Measurements from ENCODE around the gene G3BP1.
"Not testable (repeated sequence)": the region's sequence is repeated elsewhere in the genome, so short reads cannot be mapped to it uniquely, and the experiment has no call there.

The G3BP1 gene

DNA sequence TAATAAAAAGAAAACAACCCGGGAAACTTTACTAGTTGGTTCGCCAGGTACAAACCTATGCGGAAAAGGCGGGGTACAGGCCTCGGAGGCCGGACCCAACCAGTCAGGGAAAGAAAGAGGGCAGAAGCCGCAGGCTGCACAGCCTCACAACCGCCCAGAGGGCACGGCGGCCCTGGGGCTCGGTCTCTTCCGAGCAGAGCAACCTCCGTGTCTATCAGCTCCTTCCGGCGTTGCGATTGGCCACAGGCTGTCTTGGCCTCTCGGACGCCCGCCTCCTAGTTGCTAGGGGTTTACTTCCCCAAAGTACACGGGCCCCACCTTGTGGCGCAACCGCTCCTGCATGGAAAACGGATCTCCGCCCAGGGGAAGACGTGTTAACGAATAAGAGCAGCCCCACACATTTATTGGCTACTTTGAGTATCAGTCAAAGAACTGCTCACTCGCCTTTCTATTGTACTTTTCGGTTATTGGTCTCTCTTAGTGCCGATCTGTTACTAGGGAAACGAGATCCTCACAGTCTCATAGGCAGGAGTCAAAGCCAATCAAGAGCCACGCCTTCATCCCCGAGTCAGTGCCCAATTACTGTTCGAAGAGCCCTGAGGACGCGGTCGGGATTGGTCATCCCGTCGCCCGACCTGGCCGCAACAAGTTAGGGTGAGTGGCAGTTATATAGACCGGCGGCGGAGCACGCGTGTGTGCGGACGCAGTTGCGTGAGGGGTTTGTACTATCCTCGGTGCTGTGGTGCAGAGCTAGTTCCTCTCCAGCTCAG, at the start of gene G3BP1:
Gene G3BP1 (plus strand): TSS at position 696 of the 770 bp plus-strand sequence. CDS start 14,667 bp downstream, outside the sequence.
- DNase-seq, result peak; percentile 100

- no peak for DNase-seq
Measured at GRCh38 chr5:151722546-151722945, 49.2 kb upstream of the G3BP1 start.

GRCh38 chr5:151724360-151724759, 47.4 kb upstream of the G3BP1 start:
- no peak for DNase-seq

GRCh38 chr5:151729597-151729996, 42.2 kb upstream of the G3BP1 start:
- DNase-seq, result not testable (repeated sequence)

DNA sequence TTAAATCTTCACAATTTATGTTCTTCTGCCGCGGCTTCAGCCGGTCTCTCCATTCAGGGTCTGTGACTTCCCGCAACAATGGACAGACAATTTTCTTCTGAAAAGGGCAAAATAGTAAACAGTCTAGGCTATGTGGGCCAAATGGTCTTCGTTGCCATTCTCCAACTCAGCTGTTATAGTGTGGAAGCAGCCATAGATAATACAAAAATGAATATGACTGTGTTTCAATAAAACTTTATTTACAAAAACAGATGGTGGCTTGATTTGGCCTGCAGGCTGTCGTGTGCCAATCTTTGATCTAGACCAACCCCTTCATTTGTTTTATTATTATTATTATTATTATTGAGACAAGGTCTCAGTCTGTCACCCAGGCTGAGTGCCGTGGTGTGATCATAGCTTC, 41.4 kb upstream of the G3BP1 start:
- no peak for DNase-seq

DNA sequence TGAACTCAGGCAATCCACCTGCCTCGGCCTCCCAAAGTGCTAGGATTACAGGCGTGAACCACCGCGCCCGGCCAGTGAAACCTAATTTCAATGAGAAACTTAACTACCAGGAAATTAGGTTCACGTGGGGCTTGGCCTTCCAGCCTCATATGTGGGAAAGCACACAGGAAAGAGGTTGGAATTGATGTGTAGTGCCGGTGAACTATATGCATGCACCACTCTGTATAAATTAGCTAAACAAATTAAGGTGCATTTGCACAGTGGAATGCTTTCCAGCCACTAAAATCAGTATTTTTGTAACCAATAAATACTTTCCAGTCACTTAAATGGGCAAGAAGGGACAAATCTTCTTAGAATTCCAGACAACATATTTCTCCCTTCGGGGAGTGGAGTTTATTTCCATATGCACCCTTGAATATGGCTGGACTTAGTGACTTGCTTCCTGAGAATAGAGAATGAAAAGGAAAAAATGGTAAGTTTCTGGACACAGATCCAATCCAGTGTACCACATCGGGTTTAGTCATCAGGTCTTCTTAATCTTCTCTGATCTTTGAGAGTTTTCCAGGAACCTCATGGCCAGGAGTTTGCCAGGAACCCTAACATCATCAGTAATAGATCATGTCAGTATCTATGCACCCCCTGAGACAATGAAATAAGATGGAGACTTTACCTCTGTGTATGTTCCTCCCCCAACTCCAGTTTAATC, 38.2 kb upstream of the G3BP1 start:
- no peak for DNase-seq

DNA sequence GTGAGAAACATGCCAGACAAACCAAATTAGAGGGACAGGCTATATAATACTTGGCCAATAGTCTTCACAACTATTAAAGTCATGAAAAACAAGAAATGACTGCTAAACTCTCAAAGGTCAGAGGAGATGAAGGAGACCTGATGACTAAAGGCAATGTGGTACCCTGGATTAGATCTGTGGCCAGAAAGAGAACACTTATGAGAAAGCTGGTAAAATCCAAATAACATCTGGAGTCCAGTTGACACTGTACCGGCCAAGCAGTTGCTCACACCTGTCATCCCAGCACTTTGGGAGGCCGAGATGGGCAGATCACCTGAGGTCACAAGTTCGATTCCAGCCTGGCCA, 37.7 kb upstream of the G3BP1 start:
- no peak for DNase-seq

DNA sequence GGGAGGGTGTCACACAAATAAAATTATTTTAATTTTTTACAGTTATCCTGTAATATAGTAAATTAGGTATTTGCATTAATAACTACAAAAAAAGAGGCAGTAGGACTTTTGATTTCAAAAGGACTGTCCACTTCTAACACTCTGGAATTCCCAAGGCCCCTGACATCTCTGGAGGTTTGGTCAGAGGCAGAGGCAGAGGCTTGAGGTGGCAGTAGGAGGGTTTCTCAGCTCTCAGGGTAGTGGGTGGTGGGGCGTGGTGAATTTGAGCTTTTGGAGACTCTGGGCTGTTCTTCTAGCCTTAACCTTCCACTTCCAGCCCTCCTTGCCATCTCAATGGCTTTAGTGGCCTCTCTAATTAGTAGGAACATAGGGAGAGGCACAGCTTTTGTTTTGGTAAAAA, 36.1 kb upstream of the G3BP1 start:
- no peak for DNase-seq

DNA sequence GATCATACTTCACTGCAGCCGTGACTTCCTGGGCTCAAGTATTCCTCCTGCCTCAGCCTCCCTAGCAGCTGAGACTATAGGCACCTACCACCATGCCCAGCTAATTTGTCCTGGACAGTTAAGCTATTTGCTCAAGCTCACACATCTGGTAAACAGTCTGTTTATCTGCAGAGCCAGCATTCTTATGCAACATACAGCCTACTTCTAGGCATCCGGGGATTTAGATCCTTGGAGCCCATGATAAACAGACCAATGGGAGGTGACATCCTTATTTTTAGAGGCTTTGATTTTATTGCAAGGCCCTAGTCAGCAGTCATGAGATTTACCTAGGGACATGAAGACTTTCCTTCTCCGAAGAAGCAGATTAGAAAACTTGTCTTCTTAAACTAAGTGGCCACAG, 34.3 kb upstream of the G3BP1 start:
- no peak for DNase-seq

GRCh38 chr5:151738125-151738848, 33.5 kb upstream of the G3BP1 start:
- DNase-seq, result no peak

DNA sequence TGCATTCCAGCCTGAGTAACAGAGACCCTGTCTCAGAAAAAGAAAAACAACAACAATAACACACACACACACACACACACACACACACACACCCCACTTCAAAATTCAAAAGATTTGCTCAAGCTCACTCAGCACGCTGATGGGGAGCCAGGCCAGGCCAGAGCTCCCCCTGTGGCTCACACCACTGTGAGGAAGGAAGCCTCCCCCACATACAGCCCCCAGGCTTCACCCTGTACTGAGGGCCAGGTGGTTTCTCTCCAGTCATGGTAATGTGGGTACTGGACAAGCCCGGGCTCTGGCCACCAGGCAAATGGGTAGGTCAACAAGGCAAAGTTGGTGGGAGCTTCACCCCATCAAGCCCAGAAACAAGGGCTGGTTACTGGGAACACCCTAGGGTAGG, 32.4 kb upstream of the G3BP1 start:
- no peak for DNase-seq

DNA sequence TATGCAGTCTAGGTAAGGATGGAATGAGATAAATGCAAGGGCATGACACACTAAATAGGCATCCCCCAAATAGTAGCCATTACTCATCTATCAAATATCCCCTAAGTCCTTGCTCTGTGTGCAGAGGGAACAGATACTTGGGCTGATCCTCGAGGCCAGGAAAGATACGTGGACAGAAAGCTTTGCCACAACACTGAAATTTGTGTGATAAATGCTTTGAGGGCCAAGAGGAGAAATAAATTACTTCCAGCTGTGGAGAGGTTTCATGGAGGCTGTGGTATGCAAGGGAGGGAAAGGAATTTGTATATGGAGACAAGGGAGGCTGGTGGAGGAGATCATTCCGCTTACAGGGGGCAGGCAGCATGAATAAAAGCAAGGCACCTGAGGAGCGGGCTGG, 31.8 kb upstream of the G3BP1 start:
- no peak for DNase-seq

- DNase-seq, result peak; percentile 47
Measured at GRCh38 chr5:151740336-151740942, 31.3 kb upstream of the G3BP1 start.

- no peak for DNase-seq
Measured at GRCh38 chr5:151740958-151741373, 30.8 kb upstream of the G3BP1 start.

GRCh38 chr5:151741678-151742423, 29.9 kb upstream of the G3BP1 start:
- DNase-seq, result no peak

- no peak for DNase-seq
Measured at GRCh38 chr5:151742870-151743294, 28.9 kb upstream of the G3BP1 start.

- DNase-seq, result no peak
Measured at GRCh38 chr5:151743530-151743929, 28.2 kb upstream of the G3BP1 start.

- peak; percentile 42 for DNase-seq
Measured at GRCh38 chr5:151745071-151745705, 26.6 kb upstream of the G3BP1 start.

DNA sequence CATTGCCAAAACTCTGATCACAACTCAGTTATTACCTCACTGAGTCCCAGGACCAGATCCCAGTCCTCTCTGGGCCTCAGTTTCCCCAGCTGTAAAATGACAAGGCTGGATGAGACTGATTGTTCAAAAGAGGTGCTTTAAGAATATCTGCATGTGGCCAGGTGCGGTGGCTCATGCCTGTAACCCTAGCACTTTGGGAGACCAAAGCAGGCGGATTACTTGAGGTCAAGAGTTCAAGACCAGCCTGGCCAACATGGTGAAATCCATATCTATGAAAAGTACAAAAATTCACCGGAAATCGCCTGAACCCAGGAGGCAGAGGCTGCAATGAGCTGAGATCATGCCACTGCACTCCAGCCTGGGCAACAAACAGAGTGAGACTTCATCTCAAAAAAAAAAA, 21.6 kb upstream of the G3BP1 start:
- DNase-seq, result no peak

- no peak for DNase-seq
Measured at GRCh38 chr5:151751091-151751490, 20.7 kb upstream of the G3BP1 start.

- no peak for DNase-seq
Measured at GRCh38 chr5:151751593-151751992, 20.2 kb upstream of the G3BP1 start.

DNA sequence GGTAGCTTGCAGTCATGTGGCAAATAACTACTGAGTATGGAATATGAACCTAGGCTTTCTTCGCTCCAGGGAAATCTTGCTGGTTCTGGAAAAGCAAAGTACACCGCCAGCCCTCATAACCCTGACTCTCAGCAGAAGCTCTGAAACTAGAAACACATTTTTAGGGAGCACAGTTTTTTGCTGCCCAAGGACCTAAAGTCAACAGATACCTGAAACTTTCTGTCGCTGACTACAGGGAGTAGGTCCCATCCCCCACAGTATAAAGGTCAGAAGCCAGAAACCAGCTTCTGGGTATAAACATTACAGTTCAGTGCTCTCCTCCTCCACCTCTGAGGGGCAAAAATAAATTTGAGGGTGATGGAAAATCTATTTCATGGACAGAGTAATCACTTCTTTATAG, 16.4 kb upstream of the G3BP1 start:
- DNase-seq, result no peak

Data from stimulated activated CD4-positive, alpha-beta T cell treated with anti-CD3 and anti-CD28 coated beads, Interleukin-1b, Interleukin-23, amount 100 ng/mL, for 48 hours (primary cell).